IPS-11a (cell line): ENCODE results near the gene YWHAG.
A peak's percentile ranks its signal among the peaks of the same experiment; 100 is the strongest.
"Not testable (repeated sequence)": the region's sequence is repeated elsewhere in the genome, so short reads cannot be mapped to it uniquely, and the experiment has no call there.

Experiments
- H3K4me3 ChIP-seq: one replicate; pipeline ENCODE4 v1.5.1; 2013; ENCODE audit warnings: low read depth, low read length, control low read depth

The YWHAG gene

DNA sequence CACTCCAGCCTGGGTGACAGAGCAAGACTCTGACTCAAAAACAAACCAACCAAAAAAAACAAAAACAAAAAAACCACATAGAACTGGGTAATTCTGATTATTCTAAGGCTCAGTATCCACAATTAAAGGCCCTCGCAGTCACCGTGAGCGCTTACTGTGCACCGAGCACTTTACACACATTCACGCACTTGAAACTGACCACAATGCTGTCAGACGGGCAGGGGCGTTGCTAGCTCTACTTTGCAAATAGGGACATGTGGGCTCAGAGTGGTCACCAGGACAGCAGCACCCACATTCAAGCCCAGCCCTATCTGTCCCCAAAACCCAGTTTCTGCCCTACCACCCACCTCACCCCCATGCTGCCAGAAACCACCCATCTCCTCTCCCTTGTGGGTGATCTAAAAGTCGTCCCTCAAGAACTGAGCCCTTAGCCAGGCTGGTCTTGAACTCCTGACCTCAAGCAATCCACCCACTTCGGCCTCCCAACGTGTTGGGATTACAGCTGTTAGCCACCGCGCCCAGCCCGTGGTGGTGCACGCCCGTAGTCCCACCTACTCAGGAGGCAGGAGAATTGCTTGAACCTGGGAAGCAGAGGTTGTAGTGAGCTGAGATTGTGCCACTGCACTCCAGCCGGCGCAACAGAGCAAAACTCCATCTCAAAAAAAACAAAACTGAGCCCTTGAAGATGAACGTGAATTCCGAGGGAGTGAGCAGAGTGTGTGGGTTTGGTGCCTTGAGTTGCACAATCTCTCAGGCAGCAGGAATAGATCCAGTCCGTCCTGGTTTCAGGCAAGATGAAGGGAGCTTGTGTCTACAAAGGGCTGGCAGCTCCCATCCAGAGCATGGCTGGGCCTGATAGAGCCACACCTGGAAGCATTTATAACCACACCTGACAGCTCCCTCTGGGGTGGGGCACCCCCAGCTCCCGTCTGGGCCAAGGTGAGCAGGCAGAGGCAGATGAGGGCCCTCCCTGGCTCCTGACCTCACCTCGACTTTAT is 61.7 kb downstream of the YWHAG start:
- no peak overlapping the region for H3K4me3 ChIP-seq

DNA sequence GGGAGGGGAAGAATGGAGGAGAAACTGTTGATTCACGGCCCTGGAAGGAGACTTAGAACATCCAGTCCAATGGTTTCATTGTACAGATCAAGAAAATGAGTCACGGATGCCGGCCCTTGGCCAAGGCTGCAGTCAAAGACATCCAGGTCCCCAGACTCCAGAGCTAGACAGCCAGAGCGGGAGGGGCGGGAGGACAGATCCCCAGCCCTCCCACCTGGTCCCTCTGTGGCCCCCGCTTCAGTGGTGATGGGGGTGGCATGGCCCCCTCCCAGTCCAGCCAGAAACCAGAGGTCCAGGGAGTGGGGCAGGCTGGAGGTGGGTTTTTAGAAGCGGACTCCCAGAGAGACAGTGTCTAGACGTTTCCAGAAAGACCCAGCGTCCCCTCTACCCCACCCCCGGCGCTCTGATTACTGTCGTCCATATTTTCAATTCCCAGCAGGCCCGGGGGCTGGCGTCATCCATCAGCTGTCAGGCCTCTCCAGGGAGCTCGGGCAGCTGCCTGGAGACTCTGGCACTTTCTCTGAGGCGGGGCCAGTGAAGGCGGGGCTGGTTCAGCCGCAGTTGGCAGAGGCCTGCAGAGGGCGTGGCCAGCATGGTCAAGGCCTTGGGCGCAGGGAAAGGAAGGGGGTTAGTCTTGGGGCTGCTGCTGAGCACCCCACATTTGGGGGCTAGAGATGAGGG is 64.3 kb downstream of the YWHAG start:
- no peak overlapping the region for H3K4me3 ChIP-seq

DNA sequence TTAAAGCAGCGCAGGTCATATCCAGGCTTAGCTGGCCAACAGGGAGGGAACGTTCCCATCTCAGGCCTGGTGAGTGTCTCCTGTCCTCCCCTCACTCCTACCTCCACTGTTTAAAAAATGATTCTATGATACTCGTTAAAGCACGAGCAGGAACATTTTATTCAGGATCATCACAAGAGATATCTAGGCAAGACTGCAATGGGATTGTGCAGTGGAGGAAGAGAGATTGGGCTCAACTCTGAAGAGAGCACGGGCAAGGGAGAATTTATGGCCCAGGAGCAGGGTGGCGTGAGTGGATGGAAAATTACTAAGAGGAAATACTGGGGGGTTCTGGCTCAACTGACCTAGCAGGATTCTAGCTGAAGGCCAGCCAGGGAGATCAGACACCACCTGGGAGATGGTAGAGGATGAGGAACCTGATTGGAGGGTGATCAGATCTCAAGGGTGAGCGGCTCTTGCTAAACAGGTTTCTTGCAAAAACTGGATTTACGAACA is 65.3 kb downstream of the YWHAG start:
- H3K4me3 ChIP-seq: no peak overlapping the region

DNA sequence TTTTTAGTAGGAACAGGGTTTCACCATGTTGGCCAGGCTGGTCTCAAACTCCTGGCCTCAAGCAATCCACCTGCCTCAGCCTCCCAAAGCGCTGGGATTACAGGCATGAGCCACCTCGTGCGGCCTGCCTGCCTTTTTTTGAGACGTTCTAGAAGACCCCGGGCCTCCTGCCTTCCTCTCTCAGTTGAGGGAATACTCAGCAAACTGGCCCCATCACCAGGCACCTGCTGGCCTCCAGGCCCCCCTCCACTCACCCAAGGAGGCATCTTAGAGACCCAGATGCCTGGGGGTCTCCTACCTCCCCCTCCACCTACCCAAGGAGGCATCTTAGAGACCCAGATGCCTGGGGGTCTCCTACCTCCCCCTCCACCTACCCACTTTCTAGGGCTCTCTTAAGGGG is 65.9 kb downstream of the YWHAG start:
- not testable (repeated sequence) for H3K4me3 ChIP-seq

DNA sequence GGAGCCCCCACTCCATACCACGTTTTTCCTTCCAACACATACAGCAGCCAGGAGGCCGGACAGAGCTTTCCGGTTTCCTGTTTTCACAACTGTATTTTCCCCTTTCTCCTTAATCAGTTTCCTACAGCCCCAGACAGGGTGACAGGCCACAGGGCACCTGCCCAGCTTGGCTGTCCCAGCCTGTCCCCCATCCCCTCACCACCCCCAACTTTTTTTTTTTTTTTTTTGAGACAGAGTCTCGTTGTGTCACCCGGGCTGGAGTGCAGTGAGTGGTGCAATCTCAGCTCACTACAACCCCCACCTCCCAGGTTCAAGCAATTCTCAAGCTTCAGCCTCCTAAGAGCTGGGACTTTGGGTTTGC is 66.6 kb downstream of the YWHAG start:
- no peak overlapping the region for H3K4me3 ChIP-seq

DNA sequence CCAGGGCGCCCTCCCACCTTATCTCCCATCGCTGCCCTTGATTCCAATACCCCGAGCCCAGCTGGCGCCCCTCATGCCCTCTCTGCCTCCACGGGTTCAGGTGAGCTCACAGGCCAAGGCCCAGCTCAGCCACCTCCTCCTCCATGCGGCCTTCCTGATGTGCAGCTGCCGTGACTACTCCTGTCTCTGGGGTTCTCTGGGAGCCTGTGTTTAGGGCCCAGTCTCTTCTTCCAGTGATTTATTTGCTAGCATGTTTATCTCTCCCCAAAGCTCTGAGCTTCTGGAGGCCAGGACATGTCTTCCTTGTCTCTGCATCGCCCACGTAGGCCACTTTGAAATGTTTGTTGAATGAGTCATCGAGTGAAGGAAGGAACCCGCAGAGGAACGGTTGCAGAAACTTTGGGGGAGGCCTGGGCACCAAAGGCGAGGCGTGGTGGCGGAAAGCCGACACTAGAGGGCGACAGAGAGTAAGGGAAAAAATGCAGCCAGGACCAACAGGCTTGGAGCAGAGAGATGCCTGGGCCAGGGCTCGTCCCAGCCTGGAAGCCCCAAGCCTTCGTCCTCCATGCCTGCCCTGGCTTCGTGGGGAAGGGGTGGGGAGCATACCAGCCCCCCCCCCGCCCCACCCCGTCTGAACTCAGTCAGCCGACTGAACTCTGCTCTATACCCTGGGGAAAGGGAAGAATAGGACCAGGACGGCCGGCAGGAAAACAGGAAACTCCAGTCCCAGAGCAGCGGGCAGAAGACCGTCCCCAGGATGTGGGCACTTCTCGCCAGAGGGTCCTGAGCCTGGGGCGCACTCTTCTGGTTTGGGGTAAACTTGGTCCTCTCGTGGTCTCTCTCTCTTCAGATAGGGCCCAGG is 67.2 kb downstream of the YWHAG start:
- no peak overlapping the region for H3K4me3 ChIP-seq

DNA sequence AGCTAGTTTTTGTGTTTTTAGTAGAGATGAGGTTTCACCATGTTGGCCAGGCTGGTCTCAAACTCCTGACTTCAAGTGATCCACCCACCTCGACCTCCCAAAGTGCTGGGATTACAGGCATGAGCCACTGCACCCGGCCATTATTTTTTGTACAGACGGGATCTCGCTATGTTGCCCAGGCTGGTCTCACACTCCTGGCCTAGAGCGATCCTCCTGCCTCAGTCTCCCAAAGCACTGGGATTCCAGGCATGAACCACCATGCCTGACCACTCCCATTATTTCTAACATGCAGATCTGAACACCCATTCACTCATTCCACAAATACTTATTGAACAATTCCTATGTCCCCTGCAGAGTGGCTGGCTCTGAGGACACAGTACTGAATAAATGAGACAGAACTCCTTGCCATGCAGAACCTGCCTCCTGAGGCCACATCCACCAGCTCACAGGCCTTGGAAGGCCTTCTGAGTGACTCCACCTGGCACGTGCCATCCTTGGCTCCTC is 67.9 kb downstream of the YWHAG start:
- not testable (repeated sequence) for H3K4me3 ChIP-seq

DNA sequence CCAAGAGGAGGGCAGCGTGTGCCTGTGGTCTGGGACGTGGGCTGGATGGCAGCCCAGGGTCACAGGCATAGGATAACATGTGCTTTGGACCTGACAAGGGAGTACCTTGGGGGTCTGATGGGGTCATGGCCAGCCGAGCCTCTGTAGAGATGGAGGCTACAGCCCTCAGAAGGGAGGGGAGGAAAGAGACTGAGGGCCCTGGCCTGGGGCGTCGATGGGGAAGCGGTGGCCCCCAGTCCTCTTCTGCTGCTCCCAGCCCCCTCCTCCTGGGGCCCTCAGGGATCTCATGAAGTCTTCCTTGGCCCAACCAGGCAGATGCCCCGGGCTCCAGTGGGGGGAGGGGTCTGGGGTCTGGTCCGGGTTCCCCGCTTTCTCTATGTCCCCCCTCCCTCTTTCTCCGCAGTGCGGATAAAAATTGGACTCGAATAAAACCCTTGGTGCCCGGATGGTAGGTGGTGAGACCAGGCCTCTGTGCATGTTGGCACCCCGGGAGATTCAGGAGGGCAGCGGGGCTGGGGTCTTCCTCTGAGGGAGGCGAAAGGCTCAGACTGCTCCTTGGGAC is 71.9 kb downstream of the YWHAG start:
- H3K4me3 ChIP-seq: no peak overlapping the region

DNA sequence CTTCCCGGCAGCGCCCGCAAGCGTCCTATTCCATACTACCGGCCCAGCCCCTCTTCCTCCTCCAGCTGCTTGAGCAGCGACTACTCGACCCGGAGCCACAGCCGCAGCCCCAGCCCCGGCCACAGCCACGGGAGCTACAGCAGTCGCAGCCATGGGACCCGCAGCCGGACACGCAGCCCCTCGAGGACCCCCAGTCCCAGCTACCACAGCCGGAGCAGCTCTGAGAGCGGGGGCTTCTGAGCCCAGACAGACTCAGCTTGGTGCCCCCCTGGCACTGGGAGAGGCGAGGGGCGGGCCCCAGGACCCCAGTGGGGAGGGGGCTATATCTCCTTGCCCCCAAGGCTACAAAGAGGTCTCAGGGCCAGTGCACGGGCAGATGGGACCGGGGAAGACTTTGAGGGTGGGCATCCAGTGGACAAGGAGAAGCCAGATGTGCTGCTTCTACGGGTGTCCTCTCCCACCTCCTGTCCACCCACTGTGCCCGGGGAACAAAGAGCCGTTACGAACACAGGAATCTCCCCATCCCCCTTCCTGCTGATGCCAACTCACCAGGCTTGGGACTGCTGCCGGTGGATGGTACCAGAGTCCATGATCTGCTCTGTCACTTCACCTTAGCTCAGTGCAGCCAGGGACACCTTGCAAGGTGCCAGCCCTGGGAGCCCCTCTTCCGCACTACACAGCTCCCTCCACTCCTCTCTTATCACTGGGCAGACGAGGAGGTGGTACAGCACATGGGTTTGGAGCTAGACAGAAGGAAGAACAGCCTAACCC is 73.0 kb downstream of the YWHAG start:
- no peak overlapping the region for H3K4me3 ChIP-seq

DNA sequence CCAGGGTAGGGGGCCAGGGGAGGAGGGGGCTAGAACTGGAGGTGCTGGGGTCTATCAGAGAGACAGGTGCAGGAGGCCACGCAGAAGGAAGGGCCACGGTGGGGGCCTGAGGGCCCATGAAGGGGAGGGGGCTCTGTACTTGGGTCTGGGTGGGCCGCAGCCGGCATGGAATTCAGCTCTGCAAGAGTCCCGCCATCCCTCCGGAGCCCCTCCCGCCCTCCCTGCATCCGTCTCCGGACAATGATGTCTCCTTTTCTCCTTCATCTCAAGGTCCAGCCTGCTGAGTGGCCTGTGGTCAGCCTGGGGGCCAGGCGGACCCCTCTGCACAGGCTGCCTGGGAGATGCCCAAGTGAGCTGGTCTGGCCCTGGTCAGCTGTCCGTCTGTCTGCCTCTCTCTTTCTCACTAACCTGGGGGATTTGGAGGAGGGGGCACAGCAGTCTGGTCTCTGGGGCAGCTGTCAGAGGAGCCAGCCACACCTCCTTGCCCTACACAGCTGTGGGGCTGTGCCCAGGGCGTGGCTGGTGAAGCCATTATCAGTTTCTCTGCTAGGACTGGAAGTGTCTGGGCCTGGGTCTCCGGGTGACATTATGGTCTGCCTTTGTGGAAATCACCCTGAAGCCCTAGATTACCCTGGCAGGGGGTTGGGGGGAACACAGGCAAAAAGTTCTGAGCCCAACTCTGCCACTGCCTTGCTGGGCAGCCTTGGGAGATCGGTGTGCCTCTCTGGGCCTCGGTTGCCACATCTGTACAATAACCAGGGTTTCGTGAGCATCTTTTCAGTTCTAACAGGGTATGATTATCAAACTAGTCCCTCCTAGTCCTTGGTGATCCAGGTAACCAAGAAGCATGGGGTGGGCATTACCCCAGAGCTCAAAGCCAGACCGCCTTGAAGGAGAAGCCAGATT is 75.3 kb downstream of the YWHAG start:
- H3K4me3 ChIP-seq: peak overlapping the region; percentile 47

DNA sequence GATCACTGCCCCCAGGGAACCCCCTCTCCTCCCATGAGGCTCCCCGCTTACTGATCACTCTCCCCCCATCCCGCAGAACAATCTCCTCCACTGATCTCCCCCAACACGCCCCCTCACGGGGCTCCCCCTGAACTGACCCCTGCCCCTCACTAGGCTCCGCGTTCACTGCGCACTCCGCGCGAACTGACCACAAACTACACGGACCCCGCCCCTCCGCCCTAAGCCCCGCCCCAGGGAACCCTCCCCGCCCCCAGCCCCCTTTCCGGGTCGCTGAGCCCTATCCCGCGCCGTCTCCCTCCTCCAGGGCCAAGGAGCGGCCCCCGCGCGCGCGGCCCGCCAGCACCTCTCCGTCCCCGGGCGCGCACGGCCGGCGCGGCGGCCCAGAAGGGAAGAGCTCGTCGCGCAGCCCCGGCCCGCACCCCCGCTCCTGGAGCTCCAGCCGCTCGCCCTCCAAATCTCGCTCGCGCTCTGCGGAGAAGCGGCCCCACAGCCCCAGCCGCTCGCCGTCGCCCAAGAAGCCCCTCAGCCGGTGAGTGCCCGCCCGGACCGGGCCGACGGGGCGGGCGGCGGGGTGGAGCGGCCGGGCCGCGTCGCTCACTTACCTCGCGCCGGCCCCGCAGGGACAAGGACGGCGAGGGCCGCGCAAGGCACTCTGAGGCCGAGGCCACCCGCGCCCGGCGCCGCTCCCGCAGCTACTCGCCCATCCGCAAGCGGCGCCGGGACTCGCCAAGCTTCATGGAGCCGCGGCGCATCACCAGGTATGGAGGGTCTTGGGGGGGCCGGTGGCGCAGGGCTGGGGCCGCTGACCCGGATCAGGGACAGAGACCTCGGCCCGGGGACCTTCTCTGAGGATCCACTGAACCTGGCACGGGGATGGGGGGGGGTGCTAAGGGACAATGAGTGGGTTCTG is 76.2 kb downstream of the YWHAG start:
- H3K4me3 ChIP-seq: peak overlapping the region; percentile 47

DNA sequence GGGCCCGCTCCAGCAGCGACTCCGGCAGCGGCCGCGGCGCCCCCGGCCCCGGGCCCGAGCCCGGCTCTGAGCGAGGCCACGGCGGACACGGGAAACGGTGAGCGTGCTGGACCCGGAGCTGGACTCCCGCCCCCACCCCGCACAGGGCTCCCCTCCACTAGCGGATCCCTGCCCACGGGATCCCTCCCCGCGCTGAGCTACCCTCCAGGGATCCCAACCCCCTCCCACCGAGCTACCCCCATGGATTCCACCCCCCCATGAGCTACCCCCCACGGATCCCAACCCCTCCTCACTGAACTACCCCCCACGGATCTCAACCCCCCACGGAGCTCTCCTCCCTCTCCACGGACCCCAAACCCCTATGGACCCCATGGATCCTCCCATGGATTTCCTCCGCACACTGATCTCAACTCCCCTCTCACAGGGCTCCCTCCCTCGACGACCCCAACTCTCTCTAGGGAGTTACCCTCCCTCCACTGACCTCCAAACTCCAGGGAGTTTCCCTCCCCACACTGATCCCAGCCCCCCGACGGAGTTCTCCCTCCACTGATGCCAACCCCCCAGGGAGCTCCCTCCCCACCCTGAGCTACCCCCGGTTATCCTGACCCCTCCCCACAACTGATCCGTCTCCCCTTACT is 77.0 kb downstream of the YWHAG start:
- H3K4me3 ChIP-seq: peak overlapping the region; percentile 25

DNA sequence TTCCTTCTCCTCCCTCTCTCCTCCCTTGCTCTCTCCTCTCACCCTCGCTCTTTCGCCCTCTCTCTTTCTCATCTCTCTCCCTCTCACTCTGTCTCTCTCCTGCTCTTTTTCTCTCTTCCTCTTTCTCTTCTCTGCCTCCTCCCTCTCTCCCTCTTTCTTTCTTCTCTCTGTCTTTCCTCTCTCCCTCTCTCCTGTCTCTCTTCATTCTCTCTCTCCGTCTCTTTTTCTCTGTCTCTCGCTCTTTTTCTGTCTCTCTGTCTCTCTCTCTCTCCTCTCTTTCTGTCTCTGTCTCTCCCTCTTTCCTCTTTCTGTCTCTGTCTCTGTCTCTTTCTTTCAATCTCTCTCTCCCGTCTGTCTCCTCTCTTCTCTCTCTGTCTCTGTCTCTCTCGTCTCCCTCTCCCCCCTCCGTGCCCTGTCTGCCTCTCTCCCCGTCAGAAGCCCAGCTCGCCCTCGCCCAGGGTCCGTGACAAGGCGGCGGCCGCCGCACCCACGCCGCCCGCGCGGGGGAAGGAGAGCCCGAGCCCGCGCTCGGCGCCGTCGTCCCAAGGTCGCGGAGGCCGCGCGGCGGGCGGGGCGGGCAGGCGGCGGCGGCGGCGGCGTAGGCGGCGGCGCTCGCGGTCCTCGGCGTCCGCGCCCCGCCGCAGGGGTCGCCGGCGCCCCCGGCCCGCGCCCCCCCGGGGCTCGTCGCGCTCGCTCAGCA is 77.6 kb downstream of the YWHAG start:
- H3K4me3 ChIP-seq: peak overlapping the region; percentile 14

DNA sequence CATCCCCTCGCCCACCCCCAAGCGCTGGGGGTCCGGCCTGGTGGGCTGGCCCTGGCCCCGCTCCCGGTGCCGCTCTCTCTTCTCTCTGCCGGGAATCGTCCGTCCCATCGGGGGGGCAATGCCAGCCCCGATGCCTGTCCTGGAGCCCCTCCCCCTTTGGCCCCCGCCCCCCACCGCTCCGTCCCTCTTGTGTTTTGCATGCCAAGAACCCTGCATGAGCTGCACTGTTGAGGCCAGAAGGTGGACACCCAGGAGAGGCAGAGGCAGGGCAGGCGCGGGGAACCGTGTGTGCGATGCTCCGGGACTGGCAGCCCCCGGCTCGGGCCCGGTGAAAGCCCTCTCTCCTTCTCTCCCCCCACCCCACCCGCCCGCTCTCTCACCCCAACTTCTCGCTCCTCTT is 78.4 kb downstream of the YWHAG start:
- H3K4me3 ChIP-seq: no peak overlapping the region

DNA sequence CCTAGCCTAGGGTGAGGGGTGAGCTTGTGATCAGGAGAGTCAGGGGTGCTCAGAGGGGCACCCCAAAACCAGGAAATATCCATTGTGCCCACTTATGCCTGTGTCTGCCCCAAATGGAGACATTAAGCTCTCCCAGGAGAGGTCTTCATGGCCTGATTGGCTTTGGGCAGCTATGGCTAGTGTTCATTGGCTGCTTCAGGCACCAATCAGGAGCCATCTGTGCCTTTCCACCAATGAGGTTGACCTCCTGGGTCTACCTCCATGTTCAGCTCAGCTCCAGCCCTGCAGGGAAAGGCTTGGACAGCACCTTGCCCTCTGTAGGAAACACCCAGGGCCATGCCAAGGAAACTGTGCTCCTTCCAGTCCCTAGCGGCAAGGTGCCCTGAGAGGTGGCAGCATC is 80.3 kb downstream of the YWHAG start:
- H3K4me3 ChIP-seq: no peak overlapping the region
